DMS114 treated with DMSO at 0.1 percent for 48 hours (cell line): ENCODE measurements around the gene TLE1.
"Not testable (repeated sequence)": the region's sequence is repeated elsewhere in the genome, so short reads cannot be mapped to it uniquely, and the experiment has no call there.

ENCODE experiments used
- DNase-seq: peaks from one replicate; lab custom pipeline; 2025; ENCODE audit not compliant: unreplicated experiment; lab: John Stamatoyannopoulos, UW

TLE1 gene

GRCh38 chr9:81653240-81653639 lies 36.1 kb downstream of the TLE1 start:
- DNase-seq: no peak

- no peak for DNase-seq
Observed at GRCh38 chr9:81652058-81652687, 37.2 kb downstream of the TLE1 start.

GRCh38 chr9:81650586-81651515 lies 38.5 kb downstream of the TLE1 start:
- no peak for DNase-seq

GRCh38 chr9:81649475-81650240 lies 39.7 kb downstream of the TLE1 start:
- DNase-seq: no peak

GRCh38 chr9:81648891-81649290 lies 40.5 kb downstream of the TLE1 start:
- DNase-seq: no peak

GRCh38 chr9:81646337-81646736 lies 43.0 kb downstream of the TLE1 start:
- DNase-seq: no peak

GRCh38 chr9:81644513-81644912 lies 44.8 kb downstream of the TLE1 start:
- not testable (repeated sequence) for DNase-seq

- DNase-seq: no peak
Observed at GRCh38 chr9:81637276-81637675, 52.1 kb downstream of the TLE1 start.

DNA sequence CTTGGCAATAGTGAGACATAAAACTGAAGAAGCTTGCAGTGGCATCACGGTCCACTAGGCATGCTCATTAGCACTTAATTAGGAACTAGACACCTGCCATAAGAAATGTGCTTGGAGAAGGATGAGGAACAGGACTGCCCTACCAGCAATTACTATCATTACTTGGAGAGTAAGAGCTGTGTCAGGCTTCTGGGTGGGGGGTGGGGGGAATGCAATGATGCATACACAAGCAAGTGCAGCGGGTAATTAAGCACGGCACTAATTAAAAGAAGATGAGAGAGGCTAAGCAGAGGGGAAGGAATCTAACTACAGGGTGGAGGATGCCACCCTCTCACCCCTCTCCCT lies 53.1 kb downstream of the TLE1 start:
- no peak for DNase-seq

- DNase-seq: no peak
Observed at GRCh38 chr9:81635521-81636254, 53.7 kb downstream of the TLE1 start.

GRCh38 chr9:81634915-81635516 lies 54.3 kb downstream of the TLE1 start:
- DNase-seq: no peak

DNA sequence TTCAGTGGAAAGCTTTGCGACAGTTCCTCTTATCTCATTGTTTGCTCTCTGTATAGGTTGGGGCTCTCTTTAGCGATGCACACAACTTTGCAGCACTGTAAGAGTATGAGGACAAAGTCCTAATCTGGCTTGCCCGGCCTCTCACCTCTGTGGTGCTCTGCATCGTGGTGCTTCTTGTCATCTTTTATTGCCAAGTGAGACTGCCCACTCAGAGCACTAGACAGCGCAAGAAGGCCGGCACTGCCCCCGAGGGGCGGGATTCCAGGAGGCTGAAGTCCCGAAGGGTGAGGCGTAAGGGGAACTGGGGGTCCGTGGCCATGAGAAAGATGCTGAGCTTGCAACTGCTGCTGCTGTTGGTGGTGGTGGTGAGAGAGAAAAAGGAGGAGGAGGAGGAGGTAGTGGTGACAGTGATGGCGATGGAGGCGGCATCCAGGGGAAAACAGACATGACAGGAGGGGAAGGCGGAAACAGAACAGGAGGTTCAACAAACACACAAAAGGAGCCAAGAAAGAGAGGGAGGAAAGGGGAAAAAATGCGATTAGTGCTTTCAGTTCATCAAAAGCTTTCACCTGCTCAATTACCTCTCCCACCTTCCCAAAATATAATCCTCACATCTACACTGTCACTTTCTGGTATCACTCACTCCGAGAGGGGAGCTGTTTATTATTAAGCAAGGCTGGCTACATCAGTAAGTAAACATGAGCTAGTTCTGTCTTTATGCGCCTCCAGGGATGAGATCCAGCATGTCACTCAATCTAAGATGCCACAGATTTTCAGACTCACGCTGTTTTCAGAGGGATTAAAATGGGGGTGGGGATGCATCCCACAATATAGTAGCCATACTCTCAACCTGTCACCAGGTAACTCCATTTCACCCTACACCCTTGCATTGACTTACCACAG lies 55.1 kb downstream of the TLE1 start:
- no peak for DNase-seq

GRCh38 chr9:81632599-81632998 lies 56.7 kb downstream of the TLE1 start:
- no peak for DNase-seq

DNA sequence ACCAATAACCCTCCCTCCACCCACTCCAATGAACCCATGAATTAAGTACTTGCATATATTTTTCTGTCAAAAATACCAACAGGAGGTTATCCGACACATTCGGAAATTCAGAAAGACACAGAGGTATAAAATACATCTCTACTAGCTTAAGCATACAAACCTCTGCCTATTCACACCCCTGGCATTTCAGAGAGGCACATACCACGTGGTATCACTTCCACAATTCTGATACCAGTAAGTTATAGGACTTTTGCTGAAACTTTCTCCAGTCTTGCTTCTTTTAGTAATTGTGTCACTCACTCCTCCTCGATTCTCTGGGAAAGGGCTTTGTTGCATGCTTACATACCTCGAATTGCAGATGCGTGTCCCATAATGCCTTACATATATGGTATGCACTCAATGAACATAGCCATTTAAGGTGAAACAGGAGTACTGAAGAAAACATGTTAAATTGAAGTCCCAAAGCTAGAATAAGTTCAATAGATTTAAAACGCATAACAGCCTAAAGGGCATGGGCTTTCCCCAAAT lies 58.1 kb downstream of the TLE1 start:
- DNase-seq: no peak

DNA sequence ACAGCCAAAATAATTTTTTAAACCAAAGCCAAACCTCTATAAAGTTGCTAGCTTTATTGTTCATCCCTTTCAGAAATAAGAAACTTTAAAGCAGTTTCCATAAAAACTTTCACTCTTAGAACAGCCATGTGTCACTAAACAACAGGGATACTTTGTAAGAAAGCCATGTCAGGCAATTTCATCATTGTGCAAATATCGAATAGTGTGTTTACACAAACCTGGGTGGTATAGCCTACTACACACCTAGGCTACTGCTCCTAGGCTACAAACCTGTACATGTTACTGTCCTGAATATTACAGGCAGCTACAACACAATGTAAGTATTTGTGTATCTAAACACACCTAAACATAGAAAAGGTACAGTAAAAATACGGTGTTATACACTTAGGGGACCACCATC lies 59.9 kb downstream of the TLE1 start:
- no peak for DNase-seq

- DNase-seq: no peak
Observed at GRCh38 chr9:81628897-81629296, 60.5 kb downstream of the TLE1 start.

DNA sequence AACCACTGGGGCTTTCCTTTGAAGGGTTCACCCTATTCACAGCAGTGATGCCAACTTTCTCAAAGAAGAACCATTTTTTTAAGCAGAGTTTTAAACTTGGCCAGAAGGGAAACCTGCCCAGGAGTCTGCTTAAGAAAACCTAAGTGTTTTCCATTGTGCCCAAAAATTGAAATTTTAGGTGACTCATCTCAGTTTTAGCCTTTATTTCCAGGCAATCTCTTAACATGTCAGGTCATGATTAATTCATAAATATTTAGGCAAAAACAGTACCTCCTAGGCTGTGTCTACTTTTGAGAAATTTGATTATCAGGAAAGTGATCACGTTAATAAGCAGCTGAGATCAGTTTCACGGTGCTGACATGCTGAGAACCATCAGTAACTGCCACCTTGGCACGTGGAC lies 61.9 kb downstream of the TLE1 start:
- no peak for DNase-seq

DNA sequence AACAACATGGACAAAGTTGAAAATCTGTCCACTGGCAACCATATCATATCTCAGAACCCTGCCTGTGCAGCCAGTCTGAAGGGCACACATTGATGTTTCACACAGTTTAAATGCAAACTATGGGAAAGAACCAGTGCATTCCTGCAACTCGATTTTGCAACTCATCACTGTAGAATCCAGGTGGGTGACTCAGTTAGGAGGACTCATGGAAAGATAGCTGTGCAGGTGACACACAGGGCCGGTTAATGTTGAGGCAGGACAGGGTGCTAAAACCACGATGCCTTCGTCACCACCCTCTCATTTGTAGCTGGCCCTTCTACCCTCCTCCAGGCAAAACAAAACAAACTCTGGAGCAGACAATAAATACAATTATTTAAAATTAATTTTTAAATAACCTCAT lies 62.8 kb downstream of the TLE1 start:
- no peak for DNase-seq

DNA sequence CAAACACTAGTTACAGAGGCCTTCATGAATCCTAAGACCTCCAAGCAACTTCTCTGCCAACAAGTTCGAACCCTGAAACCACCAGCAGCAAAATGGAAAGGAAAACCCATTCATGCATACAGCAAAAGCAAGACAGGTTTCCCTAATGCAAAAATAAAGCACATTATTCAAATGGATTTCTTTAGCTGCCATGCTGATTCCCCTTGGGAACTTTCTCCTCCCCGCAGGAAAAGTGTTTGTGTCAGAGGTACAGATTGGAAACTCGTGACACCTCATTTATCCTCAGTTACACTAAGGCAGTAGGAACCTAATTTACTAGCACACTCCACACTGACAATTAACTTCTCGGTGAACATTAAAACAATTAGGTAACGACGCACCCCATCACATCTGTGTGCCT lies 63.4 kb downstream of the TLE1 start:
- DNase-seq: no peak
